Activated CD4-positive, CD25-positive, alpha-beta regulatory T cell (primary cell): ENCODE data around the gene BRSK2.
"Not testable (repeated sequence)": the region's sequence is repeated elsewhere in the genome, so short reads cannot be mapped to it uniquely, and the experiment has no call there.

ENCODE experiments used
- DNase-seq, 4 experiments: peaks; one replicate each; lab custom pipeline; 2025; lab: John Stamatoyannopoulos, UW

BRSK2 gene

GRCh38 chr11:1354125-1354938, 35.4 kb upstream of the BRSK2 start:
- DNase-seq: no peak

- no peak for DNase-seq
These were observed 33.7 kb upstream of the BRSK2 start for GRCh38 chr11:1356007-1356435.

- DNase-seq: no peak
These were observed 33.2 kb upstream of the BRSK2 start for GRCh38 chr11:1356478-1356960.

- DNase-seq: no peak
These were observed 31.4 kb upstream of the BRSK2 start for GRCh38 chr11:1358286-1358685.

- not testable (repeated sequence) for DNase-seq
These were observed 30.8 kb upstream of the BRSK2 start for GRCh38 chr11:1358931-1359330.

GRCh38 chr11:1359556-1359955, 30.2 kb upstream of the BRSK2 start:
- DNase-seq: no peak

- no peak for DNase-seq
These were observed 29.4 kb upstream of the BRSK2 start for GRCh38 chr11:1360181-1360834.

- DNase-seq: no peak
These were observed 28.8 kb upstream of the BRSK2 start for GRCh38 chr11:1360835-1361357.

- DNase-seq: no peak
These were observed 27.9 kb upstream of the BRSK2 start for GRCh38 chr11:1361882-1362281.

GRCh38 chr11:1367721-1368120, 22.0 kb upstream of the BRSK2 start:
- no peak for DNase-seq

GRCh38 chr11:1368216-1368615, 21.5 kb upstream of the BRSK2 start:
- DNase-seq: no peak

- DNase-seq: no peak
These were observed 20.8 kb upstream of the BRSK2 start for GRCh38 chr11:1368966-1369365.

- no peak for DNase-seq
These were observed 20.2 kb upstream of the BRSK2 start for GRCh38 chr11:1369371-1370005.

- no peak for DNase-seq
These were observed 19.3 kb upstream of the BRSK2 start for GRCh38 chr11:1370186-1371025.

- no peak for DNase-seq
These were observed 18.8 kb upstream of the BRSK2 start for GRCh38 chr11:1371026-1371325.

GRCh38 chr11:1371377-1371776, 18.4 kb upstream of the BRSK2 start:
- DNase-seq: no peak

- DNase-seq: no peak
These were observed 17.8 kb upstream of the BRSK2 start for GRCh38 chr11:1371836-1372465.

- no peak for DNase-seq
These were observed 17.1 kb upstream of the BRSK2 start for GRCh38 chr11:1372660-1373059.

GRCh38 chr11:1373536-1374214, 16.1 kb upstream of the BRSK2 start:
- DNase-seq: no peak

GRCh38 chr11:1375161-1375954, 14.4 kb upstream of the BRSK2 start:
- no peak for DNase-seq
